WI38 (cell line): Measurements from ENCODE around the gene EGFL8.

Experiments used
- H3K4me3 ChIP-seq: 2 replicates; pipeline ENCODE4 v1.5.1; 2011; ENCODE audit warnings: low read depth, mild to moderate bottlenecking, control low read depth, low read length
- TF ChIP-seq, protein P1 (sequence below): IDR thresholded peaks from 2 replicates; pipeline ENCODE4 v1.5.1; 2012; ENCODE audit warnings: low read depth, mild to moderate bottlenecking, control low read depth, low read length

The EGFL8 gene

DNA sequence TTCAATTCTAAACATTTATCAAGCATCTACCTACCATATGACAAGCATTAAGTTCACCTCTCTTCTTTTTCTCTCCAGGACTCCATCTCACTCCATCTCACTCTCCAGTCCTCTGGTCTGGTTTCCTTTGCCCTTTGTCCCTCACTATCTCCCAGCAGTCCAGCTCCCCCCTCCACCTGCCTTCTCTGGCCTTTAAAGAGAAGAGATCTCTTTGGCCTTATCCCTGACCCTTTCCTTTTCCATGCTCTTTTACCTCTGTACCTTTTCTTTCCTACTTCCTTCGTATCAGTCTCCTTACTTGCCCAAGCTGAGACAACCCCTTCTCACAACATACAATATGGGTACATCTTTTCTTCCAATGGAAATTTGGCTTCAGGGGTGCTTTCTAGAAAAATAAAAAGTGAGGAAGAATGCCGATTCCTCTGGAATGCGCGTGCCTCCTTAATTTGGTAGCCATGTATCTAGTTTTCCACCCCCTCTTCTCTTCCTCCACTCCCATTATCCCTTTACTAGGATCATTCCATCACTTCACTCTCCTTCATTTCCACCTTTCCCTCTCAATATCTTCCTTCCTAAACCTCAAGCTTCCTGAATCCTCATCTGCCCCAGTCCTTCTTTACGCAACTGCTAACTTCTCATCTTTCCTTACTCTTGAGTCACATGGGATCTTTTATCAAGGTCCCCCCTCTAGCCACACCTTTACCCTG lies 12.2 kb downstream of the EGFL8 start:
- peak overlapping the region; percentile 98 for H3K4me3 ChIP-seq
- TF ChIP-seq, protein P1, sequence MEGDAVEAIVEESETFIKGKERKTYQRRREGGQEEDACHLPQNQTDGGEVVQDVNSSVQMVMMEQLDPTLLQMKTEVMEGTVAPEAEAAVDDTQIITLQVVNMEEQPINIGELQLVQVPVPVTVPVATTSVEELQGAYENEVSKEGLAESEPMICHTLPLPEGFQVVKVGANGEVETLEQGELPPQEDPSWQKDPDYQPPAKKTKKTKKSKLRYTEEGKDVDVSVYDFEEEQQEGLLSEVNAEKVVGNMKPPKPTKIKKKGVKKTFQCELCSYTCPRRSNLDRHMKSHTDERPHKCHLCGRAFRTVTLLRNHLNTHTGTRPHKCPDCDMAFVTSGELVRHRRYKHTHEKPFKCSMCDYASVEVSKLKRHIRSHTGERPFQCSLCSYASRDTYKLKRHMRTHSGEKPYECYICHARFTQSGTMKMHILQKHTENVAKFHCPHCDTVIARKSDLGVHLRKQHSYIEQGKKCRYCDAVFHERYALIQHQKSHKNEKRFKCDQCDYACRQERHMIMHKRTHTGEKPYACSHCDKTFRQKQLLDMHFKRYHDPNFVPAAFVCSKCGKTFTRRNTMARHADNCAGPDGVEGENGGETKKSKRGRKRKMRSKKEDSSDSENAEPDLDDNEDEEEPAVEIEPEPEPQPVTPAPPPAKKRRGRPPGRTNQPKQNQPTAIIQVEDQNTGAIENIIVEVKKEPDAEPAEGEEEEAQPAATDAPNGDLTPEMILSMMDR, result no peak

DNA sequence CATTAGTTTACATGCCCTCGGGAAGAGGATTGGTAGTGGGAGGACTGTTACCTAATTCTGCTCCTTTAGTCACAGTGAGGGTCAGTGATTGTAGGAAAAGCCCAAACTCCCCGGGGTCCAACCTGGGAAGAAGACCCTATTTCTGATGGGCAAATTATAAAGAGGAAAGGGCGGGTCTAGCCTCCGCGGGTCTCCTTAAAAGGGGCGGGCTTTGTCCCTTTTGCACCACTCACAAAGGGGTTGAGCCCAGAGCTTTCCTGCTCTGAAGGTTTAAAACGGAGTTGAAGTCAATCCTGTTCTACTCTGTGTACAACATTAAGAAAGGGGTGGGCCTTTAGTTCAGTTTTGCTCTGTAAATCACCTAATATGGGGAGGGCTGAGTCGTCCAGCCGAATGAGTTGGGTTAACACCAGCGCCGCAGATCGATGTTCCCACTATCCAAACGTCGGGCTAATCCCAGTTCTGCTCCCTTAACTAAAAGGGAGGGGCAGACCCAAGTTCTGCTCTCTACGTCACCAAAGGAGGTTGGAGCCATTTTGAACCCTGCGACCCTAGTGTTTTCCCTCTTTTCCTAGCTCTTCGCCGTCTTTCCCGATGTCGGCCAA lies 12.9 kb downstream of the EGFL8 start:
- TF ChIP-seq, protein P1, result no peak
- peak overlapping the region; percentile 98 for H3K4me3 ChIP-seq

DNA sequence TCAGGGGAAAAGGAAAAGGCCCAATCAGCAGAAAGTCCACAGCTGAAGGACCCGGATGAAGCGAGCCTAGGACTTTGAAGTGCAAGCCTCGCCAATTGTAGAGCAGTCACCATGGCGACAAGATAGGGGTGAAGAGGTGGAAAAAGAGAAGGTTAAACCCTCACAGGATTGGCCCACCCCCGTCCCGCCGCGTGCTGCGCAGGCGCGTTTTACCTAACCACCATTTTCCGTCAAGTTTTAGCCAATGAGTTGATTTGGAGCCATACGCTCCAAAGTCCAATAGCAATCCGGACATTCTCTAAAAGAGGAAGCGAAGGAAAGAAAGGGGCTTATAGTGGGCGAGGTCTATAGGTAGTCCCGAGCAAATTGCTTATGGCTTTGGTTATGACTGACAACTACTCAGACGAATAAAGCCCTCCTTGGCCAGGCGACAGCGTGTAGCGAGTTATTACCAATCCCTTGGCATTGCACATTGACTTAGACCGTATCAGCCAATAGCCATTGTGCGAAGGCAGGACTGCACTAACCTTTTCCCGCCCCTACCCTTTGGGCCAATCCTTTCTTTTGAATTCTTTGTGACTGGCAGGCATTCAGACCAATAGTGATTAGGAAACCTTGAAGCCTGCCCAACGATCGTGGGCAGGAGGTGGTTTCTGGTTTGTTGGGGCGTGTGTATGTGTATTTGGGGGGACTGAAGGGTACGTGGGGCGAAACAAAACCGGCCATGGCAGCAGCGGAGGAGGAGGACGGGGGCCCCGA lies 13.6 kb downstream of the EGFL8 start, which contains the start of gene RNF5:
Gene RNF5 (plus strand): TSS at position 618 of the 759 bp plus-strand sequence. CDS start 107 bp downstream, at position 725.
- TF ChIP-seq, protein P1, result no peak
- peak within 1 kb of the TSS; percentile 98 for H3K4me3 ChIP-seq

DNA sequence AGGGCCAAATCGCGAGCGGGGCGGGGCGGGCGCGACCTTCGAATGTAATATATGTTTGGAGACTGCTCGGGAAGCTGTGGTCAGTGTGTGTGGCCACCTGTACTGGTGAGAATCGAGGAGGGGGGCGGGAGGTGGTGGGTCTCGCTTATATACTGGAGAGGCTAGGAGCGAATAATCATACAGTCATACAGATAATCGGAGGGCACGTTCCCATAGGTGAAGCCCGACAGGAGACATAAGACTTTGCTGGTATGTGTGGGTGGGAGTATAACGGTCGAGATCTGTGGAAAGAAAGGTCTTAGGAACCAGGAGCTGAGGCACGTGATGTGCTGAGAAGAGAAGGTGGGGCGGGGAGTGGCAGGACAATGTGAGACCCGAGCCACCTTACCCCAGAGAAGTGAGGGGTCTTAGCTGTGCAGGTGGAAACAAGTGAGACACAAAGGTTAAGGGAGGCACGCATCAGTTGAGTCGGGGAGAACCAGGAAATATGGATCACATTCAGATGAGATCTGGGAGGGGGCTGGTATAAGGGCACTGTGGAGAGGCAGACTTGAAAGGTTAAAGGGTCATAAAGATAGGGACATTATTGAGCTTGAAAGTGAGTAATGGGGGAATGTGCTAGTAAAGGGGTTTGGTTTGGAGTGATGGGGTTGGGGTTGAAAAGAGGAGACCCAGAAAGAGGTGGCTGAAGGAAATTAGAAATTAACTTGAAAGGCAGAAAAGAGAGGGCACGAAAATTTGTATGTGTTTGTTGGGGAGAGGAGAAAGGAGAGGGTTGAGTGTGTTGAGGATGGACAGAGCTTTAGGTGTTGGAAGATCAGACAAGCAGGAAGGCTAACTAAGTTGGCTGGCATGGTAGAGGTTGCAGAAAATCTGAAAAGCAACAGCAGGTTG lies 14.4 kb downstream of the EGFL8 start:
- H3K4me3 ChIP-seq, result peak overlapping the region; percentile 98
- TF ChIP-seq, protein P1, result no peak

DNA sequence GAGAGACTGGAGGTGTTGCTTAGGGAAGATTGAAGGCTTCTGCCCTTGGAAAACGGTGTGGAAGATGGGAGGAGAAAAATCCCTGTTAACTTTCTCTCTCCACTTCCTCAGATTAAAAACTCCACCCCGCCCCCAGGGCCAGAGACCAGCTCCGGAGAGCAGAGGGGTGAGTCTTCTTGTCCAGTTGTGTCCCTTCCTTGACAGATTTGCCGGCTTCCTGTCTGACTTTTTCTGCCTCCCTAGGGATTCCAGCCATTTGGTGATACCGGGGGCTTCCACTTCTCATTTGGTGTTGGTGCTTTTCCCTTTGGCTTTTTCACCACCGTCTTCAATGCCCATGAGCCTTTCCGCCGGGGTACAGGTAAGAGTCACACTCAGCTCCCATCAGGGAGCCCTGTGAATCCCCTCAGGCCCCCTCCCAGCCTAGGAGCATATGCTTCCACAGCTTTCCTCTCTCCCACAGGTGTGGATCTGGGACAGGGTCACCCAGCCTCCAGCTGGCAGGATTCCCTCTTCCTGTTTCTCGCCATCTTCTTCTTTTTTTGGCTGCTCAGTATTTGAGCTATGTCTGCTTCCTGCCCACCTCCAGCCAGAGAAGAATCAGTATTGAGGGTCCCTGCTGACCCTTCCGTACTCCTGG lies 15.5 kb downstream of the EGFL8 start:
- TF ChIP-seq, protein P1, result no peak
- no peak overlapping the region for H3K4me3 ChIP-seq

DNA sequence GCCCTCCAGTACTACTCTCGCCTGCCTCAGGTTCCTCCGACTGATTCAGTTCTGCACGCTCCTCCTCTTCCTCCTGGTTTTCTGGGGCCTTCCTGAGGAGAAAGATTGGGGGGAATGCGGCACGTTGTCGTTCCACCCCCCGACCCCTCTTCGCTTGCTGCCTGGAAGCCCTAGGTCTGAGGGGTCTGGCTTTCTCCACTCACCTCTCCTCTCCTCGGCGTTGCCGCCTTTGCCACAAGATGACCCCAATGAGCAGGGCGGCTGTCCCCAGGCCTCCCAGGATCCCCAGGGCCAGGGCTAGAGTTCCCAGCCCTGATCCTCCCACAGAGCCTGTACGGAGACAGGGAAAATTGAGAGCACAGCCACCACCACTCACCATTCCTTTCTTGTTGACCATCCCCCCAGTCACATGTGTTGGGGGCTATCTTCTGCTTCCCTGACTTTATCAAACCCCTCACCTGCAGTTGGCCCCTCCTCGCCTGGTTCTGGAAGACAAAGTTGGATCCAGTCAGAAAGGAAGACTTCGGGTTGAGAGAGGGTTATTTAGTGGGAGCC lies 16.8 kb downstream of the EGFL8 start:
- TF ChIP-seq, protein P1, result no peak
- no peak overlapping the region for H3K4me3 ChIP-seq
